H1 (cell line): ENCODE data around the gene CFL2. TPM values are rescaled to one million over a fixed set of nuclear protein-coding genes. Genes with fewer than 3 reads are reported as not detected.

ENCODE experiments used
- CTCF ChIA-PET: fragments of 300-600 bp; sonication (Branson Sonifier 250); formaldehyde crosslinking; loops from one replicate; lab custom pipeline; 2021; ENCODE audit not compliant: partially characterized antibody; lab: Charles Lee
- POLR2A ChIA-PET: fragments of 300-600 bp; sonication (Branson Sonifier 250); formaldehyde crosslinking; loops from one replicate; lab custom pipeline; 2021; ENCODE audit warnings: inconsistent platforms; ENCODE audit not compliant: partially characterized antibody; lab: Charles Lee
- DNase-seq, 2 experiments: peaks; one replicate each; pipeline versions ENCODE4 v3.0.0 to v3.0.0-alpha.2; 2010 to 2022; ENCODE audit warnings: low spot score in 2 of 2, low read depth in 1 of 2, mixed read lengths in 1 of 2
- FAIRE-seq: peaks from 2 replicates; lab custom pipeline; 2011; peaks lifted over from hg19 to GRCh38; lab: Jason Lieb, UNC
- H2AFZ ChIP-seq: 2 replicates; pipeline ENCODE4 v1.8.1; 2012; ENCODE audit warnings: low read length, inconsistent platforms
- H2AK5ac ChIP-seq: 2 replicates; pipeline ENCODE4 v1.6.1; 2013; ENCODE audit warnings: low read depth, low read length
- H2BK120ac ChIP-seq: replicated peaks from 2 replicates; pipeline ENCODE3; 2013; ENCODE audit warnings: low read depth, low read length, inconsistent platforms
- H2BK12ac ChIP-seq: 2 replicates; pipeline ENCODE4 v1.6.1; 2013; ENCODE audit warnings: low read depth, low read length
- H2BK15ac ChIP-seq: 2 replicates; pipeline ENCODE4 v1.6.1; 2013; ENCODE audit warnings: low read length
- H2BK20ac ChIP-seq: 2 replicates; pipeline ENCODE4 v1.6.1; 2013; ENCODE audit warnings: low read length
- H2BK5ac ChIP-seq: 2 replicates; pipeline ENCODE4 v1.6.1; 2013; ENCODE audit warnings: low read depth, low read length
- H3K14ac ChIP-seq: 2 replicates; pipeline ENCODE4 v1.6.1; 2013; ENCODE audit warnings: inconsistent platforms; ENCODE audit not compliant: insufficient read length
- H3K18ac ChIP-seq: 2 replicates; pipeline ENCODE4 v1.6.1; 2013; ENCODE audit warnings: low read length; ENCODE audit errors: extremely low read depth
- H3K23ac ChIP-seq: 2 replicates; pipeline ENCODE4 v1.6.1; 2013; ENCODE audit warnings: inconsistent platforms; ENCODE audit not compliant: insufficient read length
- H3K23me2 ChIP-seq: 2 replicates; pipeline ENCODE4 v1.6.1; 2013; ENCODE audit warnings: low read depth, low read length
- H3K27ac ChIP-seq: 2 replicates; pipeline ENCODE4 v1.6.1; 2011; ENCODE audit warnings: low read depth, low read length, inconsistent platforms
- H3K27me3 ChIP-seq, 4 experiments: replicated peaks in 1 of 4; 1 replicate in 1 of 4; 2 replicates in 3 of 4; pipeline versions ENCODE4 v1.6.1 to v1.8.1; 2011 to 2013; ENCODE audit warnings: low read length in 3 of 4, mild to moderate bottlenecking in 3 of 4, inconsistent platforms in 2 of 4, mixed read lengths in 2 of 4, moderate library complexity in 1 of 4; ENCODE audit not compliant: control insufficient read depth in 3 of 4, insufficient read depth in 3 of 4; ENCODE audit errors: extremely low read depth in 1 of 4
- H3K36me3 ChIP-seq, 4 experiments: 2 replicates each; pipeline versions ENCODE4 v1.6.1 to v1.8.1; 2011 to 2013; ENCODE audit warnings: mild to moderate bottlenecking in 4 of 4, low read length in 3 of 4, moderate library complexity in 2 of 4, control low read depth in 1 of 4, inconsistent platforms in 1 of 4; ENCODE audit not compliant: insufficient read depth in 4 of 4, control insufficient read depth in 2 of 4
- H3K4ac ChIP-seq: replicated peaks from 2 replicates; pipeline ENCODE3; 2013; ENCODE audit warnings: low read length, low read depth, mixed read lengths, inconsistent platforms; ENCODE audit not compliant: insufficient read length
- H3K4me1 ChIP-seq, 4 experiments: replicated peaks in 1 of 4; 1 replicate in 1 of 4; 2 replicates in 3 of 4; pipeline versions ENCODE4 v1.6.1 to v1.8.1; 2011 to 2013; ENCODE audit warnings: low read length in 3 of 4, inconsistent platforms in 2 of 4, mixed read lengths in 1 of 4; ENCODE audit not compliant: insufficient read depth in 4 of 4, control insufficient read depth in 3 of 4
- H3K4me2 ChIP-seq, 2 experiments: 2 replicates each; pipeline versions ENCODE4 v1.6.1 to v1.8.1; 2011 to 2013; ENCODE audit warnings: low read depth in 2 of 2, low read length in 2 of 2, control low read depth in 1 of 2, inconsistent platforms in 1 of 2, mild to moderate bottlenecking in 1 of 2; ENCODE audit not compliant: insufficient read depth in 1 of 2
- H3K4me3 ChIP-seq, 4 experiments: fragments of 200-600, 300-600 bp in 1 of 4; sonication (generic), shearing (Covaris generic), sonication (Bioruptor Twin) in 1 of 4; 2 replicates each; pipeline versions ENCODE4 v1.5.1 to v1.8.1; 2011 to 2016; ENCODE audit warnings: low read length in 4 of 4, low read depth in 3 of 4, control low read depth in 2 of 4, inconsistent platforms in 2 of 4, mild to moderate bottlenecking in 2 of 4, mixed read lengths in 1 of 4, moderate library complexity in 1 of 4; ENCODE audit not compliant: insufficient read depth in 2 of 4; ENCODE audit errors: extremely low read depth in 1 of 4
- H3K56ac ChIP-seq: replicated peaks from 2 replicates; pipeline ENCODE3; 2013; ENCODE audit warnings: low read depth, mild to moderate bottlenecking, mixed read lengths, low read length, inconsistent platforms; ENCODE audit not compliant: insufficient read length
- H3K79me1 ChIP-seq: 2 replicates; pipeline ENCODE4 v1.6.1; 2013; ENCODE audit warnings: low read depth, low read length, control low read depth
- H3K79me2 ChIP-seq, 2 experiments: 2 replicates each; pipeline versions ENCODE4 v1.6.1 to v1.8.1; 2012 to 2013; ENCODE audit warnings: low read length in 2 of 2, mild to moderate bottlenecking in 2 of 2, inconsistent platforms in 1 of 2; ENCODE audit not compliant: insufficient read depth in 2 of 2, control insufficient read depth in 1 of 2
- H3K9ac ChIP-seq, 4 experiments: replicated peaks in 1 of 4; 1 replicate in 1 of 4; 2 replicates in 3 of 4; pipeline versions ENCODE4 v1.6.1 to v1.8.1; 2011 to 2013; ENCODE audit warnings: low read depth in 3 of 4, low read length in 3 of 4, control low read depth in 2 of 4, mild to moderate bottlenecking in 2 of 4, moderate library complexity in 2 of 4, inconsistent platforms in 1 of 4; ENCODE audit errors: extremely low read depth in 1 of 4
- H3K9me3 ChIP-seq, 2 experiments: 2 replicates each; pipeline versions ENCODE4 v1.6.1 to v1.8.1; 2012 to 2013; ENCODE audit warnings: mild to moderate bottlenecking in 2 of 2, moderate library complexity in 2 of 2, control low read depth in 1 of 2, inconsistent platforms in 1 of 2, low read depth in 1 of 2, low read length in 1 of 2, mixed read lengths in 1 of 2; ENCODE audit not compliant: insufficient read depth in 2 of 2
- H4K20me1 ChIP-seq, 2 experiments: replicated peaks in 1 of 2; 2 replicates each; pipeline versions ENCODE3 to v1.8.1; 2011 to 2013; ENCODE audit warnings: inconsistent platforms in 2 of 2, low read length in 2 of 2, mild to moderate bottlenecking in 1 of 2; ENCODE audit not compliant: insufficient read depth in 2 of 2, control insufficient read depth in 1 of 2
- H4K5ac ChIP-seq: 2 replicates; pipeline ENCODE4 v1.6.1; 2013; ENCODE audit warnings: low read length, low read depth, mixed read lengths, inconsistent platforms; ENCODE audit not compliant: insufficient read length
- H4K8ac ChIP-seq: 2 replicates; pipeline ENCODE4 v1.8.0; 2013; ENCODE audit warnings: mild to moderate bottlenecking, moderate library complexity, low read length, inconsistent platforms; ENCODE audit not compliant: insufficient read depth; ENCODE audit errors: extremely low read depth
- H4K91ac ChIP-seq: replicated peaks from 2 replicates; pipeline ENCODE3; 2013; ENCODE audit warnings: low read length, mixed read lengths, inconsistent platforms; ENCODE audit not compliant: insufficient read length
- ASH2L ChIP-seq: fragments of 200-600, 300-600 bp; sonication (generic); IDR thresholded peaks from one replicate; pipeline ENCODE4 v1.7.1; 2017; ENCODE audit warnings: low read length
- BCL11A ChIP-seq, 2 experiments: IDR thresholded peaks; one replicate each; pipeline ENCODE4 v1.6.1; 2011; ENCODE audit warnings: low read depth in 2 of 2, low read length in 2 of 2, mild to moderate bottlenecking in 2 of 2
- CBX5 ChIP-seq: fragments of 300-800, 300-1000 bp; sonication (generic); IDR thresholded peaks from 2 replicates; pipeline ENCODE4 v1.7.1; 2016; ENCODE audit warnings: antibody characterized with exemption, low read length, low read depth
- CBX8 ChIP-seq: fragments of 300-800, 300-1000 bp; sonication (generic); IDR thresholded peaks from 2 replicates; pipeline ENCODE4 v1.7.1; 2016; ENCODE audit warnings: low read depth, low read length, borderline replicate concordance
- CREB1 ChIP-seq: IDR thresholded peaks from 2 replicates; pipeline ENCODE4 v1.6.1; 2012; ENCODE audit warnings: inconsistent platforms
- GTF2F1 ChIP-seq: IDR thresholded peaks from 2 replicates; pipeline ENCODE4 v1.6.1; 2012; ENCODE audit warnings: low read depth, low read length, improper control_type of control experiment, borderline replicate concordance
- MAFK ChIP-seq: IDR thresholded peaks from 2 replicates; pipeline ENCODE4 v1.6.1; 2012; ENCODE audit warnings: low read depth, mild to moderate bottlenecking, improper control_type of control experiment, low read length
- POLR2A ChIP-seq, 2 experiments: IDR thresholded peaks; 1 replicate in 1 of 2; 2 replicates in 1 of 2; pipeline ENCODE4 v1.6.1; 2011; ENCODE audit warnings: low read depth in 2 of 2, low read length in 2 of 2, mild to moderate bottlenecking in 2 of 2; ENCODE audit errors: control extremely low read depth in 1 of 2
- RFX5 ChIP-seq: IDR thresholded peaks from 2 replicates; pipeline ENCODE4 v1.6.1; 2011; ENCODE audit warnings: low read depth, low read length, improper control_type of control experiment, borderline replicate concordance
- RNF2 ChIP-seq: fragments of 200-900, 300-1000 bp; sonication (generic); IDR thresholded peaks from 2 replicates; pipeline ENCODE4 v1.7.1; 2016; ENCODE audit warnings: borderline replicate concordance, low read depth, mild to moderate bottlenecking, antibody characterized with exemption, low read length; ENCODE audit not compliant: poor library complexity, severe bottlenecking; ENCODE audit errors: missing control alignments
- RXRA ChIP-seq: IDR thresholded peaks from 2 replicates; pipeline ENCODE4 v1.6.1; 2011; ENCODE audit warnings: low read depth, mild to moderate bottlenecking, low read length, moderate library complexity; ENCODE audit not compliant: insufficient read depth
- SIN3A ChIP-seq, 2 experiments: IDR thresholded peaks in 1 of 2; conservative IDR thresholded peaks in 1 of 2; 2 replicates each; pipeline ENCODE4 v1.6.1; 2011 to 2012; ENCODE audit warnings: low read length in 2 of 2, improper control_type of control experiment in 1 of 2, low read depth in 1 of 2, mild to moderate bottlenecking in 1 of 2
- SRF ChIP-seq: IDR thresholded peaks from 2 replicates; pipeline ENCODE4 v1.6.1; 2011; ENCODE audit warnings: mild to moderate bottlenecking, low read depth, low read length, moderate library complexity
- TAF1 ChIP-seq: IDR thresholded peaks from 2 replicates; pipeline ENCODE4 v1.6.1; 2011; ENCODE audit warnings: mild to moderate bottlenecking, low read depth, low read length
- WGBS, 2 experiments: shearing (Covaris generic) in 1 of 2; methylation state at CpG; one replicate each; pipeline versions ENCODE4 v1.1.6 to v1.1.7; 2013 to 2015; ENCODE audit warnings: low lambda C conversion rate in 2 of 2, mixed read lengths in 2 of 2, inconsistent platforms in 1 of 2, low coverage in 1 of 2, missing lambda C conversion rate in 1 of 2; ENCODE audit not compliant: insufficient replicate concordance in 2 of 2, insufficient coverage in 1 of 2, insufficient read length in 1 of 2; ENCODE audit errors: extremely low coverage in 1 of 2, missing lambda C conversion rate in 1 of 2; 5-methylcytosine and 5-hydroxymethylcytosine counted together
- polyA plus RNA-seq, 7 experiments: library from polyadenylated mRNA; depleted of rRNA in 3 of 7; stranded (reverse) in 5 of 7; unstranded in 2 of 7; fragments of >200 nt in 5 of 7; fragments of 200-250 nt in 2 of 7; gene quantifications; 1 replicate in 5 of 7; 2 replicates in 1 of 7; 4 replicates in 1 of 7; pipeline versions ENCODE4 v1.2.1 to v1.2.3, GENCODE V29; 2011 to 2013; ENCODE audit warnings: missing spikeins in 2 of 7, mixed read lengths in 2 of 7
- total RNA-seq: library from RNA; stranded (reverse); fragmentation: NEBNext Ultra II Directional; extraction: Animal tissue kit (Norgen Biotek cat#: 25700); gene quantifications from 2 replicates; pipeline ENCODE4 v1.2.1, GENCODE V29; 2021

CFL2 gene
- total and polyA plus RNA-seq, 2 of the 8 experiments (the other 6 are each of a cell fraction or from before 2014, with no cell fraction given), result 9.7 to 20.5 TPM

- no peak overlapping the region for H2AK5ac ChIP-seq
- H2AFZ ChIP-seq, result no peak overlapping the region
- no peak overlapping the region for H4K5ac ChIP-seq
- TF ChIP-seq BCL11A (IDR thresholded peaks at IDR 0.05; ENCODE audit: low read depth in 2 of 2, low read length in 2 of 2) (no peak), CREB1 (no peak), RFX5 (no peak), TAF1 (no peak), SIN3A (conservative IDR thresholded peaks at IDR 0.05 in 1 of 2, IDR thresholded peaks at IDR 0.05 in 1 of 2; ENCODE audit: low read depth in 1 of 2, low read length in 2 of 2) (no peak), ASH2L (no peak), MAFK (no peak), GTF2F1 (no peak), CBX8 (no peak), RXRA (no peak), SRF (no peak), CBX5 (no peak), POLR2A (IDR thresholded peaks at IDR 0.05; ENCODE audit: control extremely low read depth in 1 of 2, low read depth in 2 of 2, low read length in 2 of 2) (no peak), RNF2 (no peak)
- TF ChIP-seq, all 59 proteins: peak for 0
- Histone ChIP-seq H3K27me3 (0 out of 7 replicates have a peak, but pooled peaks cover 0 to 2% (median 0%) of the 10 kb centered on the region in 4 experiments), H3K56ac (no peak overlapping the region), H3K4ac (no peak overlapping the region), H3K14ac (no peak overlapping the region), H3K9me3 (no peaks in the 10 kb centered on the region), H3K79me1 (no peaks in the 10 kb centered on the region), H4K20me1 (no peaks in the 10 kb centered on the region), H3K36me3 (no peaks in the 10 kb centered on the region; a peak in 1 of 8 replicates), H3K4me2 (no peak overlapping the region), H3K4me1 (peaks cover 0 to 6% (median under 1%) of the 10 kb centered on the region in 4 experiments; a peak in 3 of 7 replicates), H4K8ac (no peak overlapping the region), H3K9ac (no peak overlapping the region), H2BK120ac (no peak overlapping the region), H3K18ac (no peak overlapping the region), H3K23me2 (no peaks in the 10 kb centered on the region), H3K4me3 (no peak overlapping the region), H3K79me2 (no peaks in the 10 kb centered on the region), H2BK12ac (no peak overlapping the region), H4K91ac (no peak overlapping the region), H2BK5ac (no peak overlapping the region), H3K27ac (no peak overlapping the region), H2BK20ac (no peak overlapping the region), H2BK15ac (no peak overlapping the region), H3K23ac (no peak overlapping the region)
- 92% methylated on average over 4 of the region's 4 CpGs; no CpG with 5 or more reads in 1 of the 2 experiments for WGBS, 2 experiments
- POLR2A ChIA-PET, result no interaction called here
- no peak for DNase-seq
- no peak for FAIRE-seq
- CTCF ChIA-PET, result interaction anchor here (0.7 to 4.1 kb wide), 3 partner anchors 9 to 31 kb away, joined by 3 to 15 read pairs (median 4); no protein-coding TSS in a partner anchor
Observed at GRCh38 chr14:34691206-34691605, 23.2 kb downstream of the CFL2 start.
